A549 (cell line): ENCODE measurements around the gene DST. TPM values are rescaled to one million over a fixed set of nuclear protein-coding genes. Genes with fewer than 3 reads are reported as not detected.

ENCODE experiments used
- ATAC-seq, 2 experiments: fragments of 200-7000 bp in 1 of 2; fragments of >200 bp in 1 of 2; cut with Nextera tagmentation in 1 of 2; cut with Tn5 transposase in 1 of 2; 3 replicates each; pipeline versions ENCODE4 v1.8.0 to v1.9.1; 2018 to 2020; ENCODE audit warnings: mild to moderate bottlenecking in 1 of 2, moderate library complexity in 1 of 2
- CTCF ChIA-PET: fragments of 300-600 bp; sonication (Branson Sonifier 250); formaldehyde crosslinking; extraction: SDS; loops from one replicate; lab custom pipeline; 2021; ENCODE audit warnings: antibody characterized with exemption, inconsistent platforms; lab: Yijun Ruan, JAX
- POLR2A ChIA-PET: fragments of 350-600 bp; formaldehyde crosslinking; extraction: SDS; loops from one replicate; lab custom pipeline; 2021; ENCODE audit warnings: antibody characterized with exemption, inconsistent platforms; lab: Yijun Ruan, JAX
- DNase-seq, 2 experiments: peaks; one replicate each; pipeline versions ENCODE4 v3.0.0 to v3.0.0-alpha.2; 2011 to 2016; ENCODE audit warnings: low read depth in 1 of 2, low spot score in 1 of 2
- FAIRE-seq: peaks from 2 replicates; lab custom pipeline; 2011; peaks lifted over from hg19 to GRCh38; lab: Jason Lieb, UNC
- H3K27ac ChIP-seq, 2 experiments: fragments of >200 bp; sonication (Bioruptor Twin); formaldehyde crosslinking; 3 replicates each; pipeline ENCODE4 v1.5.1; 2016 to 2017
- H3K4me1 ChIP-seq: fragments of >200 bp; sonication (Bioruptor Twin); formaldehyde crosslinking; 3 replicates; pipeline ENCODE4 v1.6.1; 2016
- H3K4me2 ChIP-seq: fragments of >200 bp; sonication (Bioruptor Twin); formaldehyde crosslinking; 3 replicates; pipeline ENCODE4 v1.6.1; 2016
- H3K4me3 ChIP-seq: fragments of >200 bp; sonication (Bioruptor Twin); formaldehyde crosslinking; 3 replicates; pipeline ENCODE4 v1.5.1; 2016
- H3K9me3 ChIP-seq: fragments of >200 bp; sonication (Bioruptor Twin); formaldehyde crosslinking; 3 replicates; pipeline ENCODE4 v1.6.1; 2016
- CEBPB ChIP-seq, 2 experiments: fragments of >200 bp in 1 of 2; sonication (Bioruptor Twin) in 1 of 2; formaldehyde crosslinking in 1 of 2; IDR thresholded peaks; 2 replicates each; pipeline ENCODE4 v1.6.1; 2012 to 2016
- FOSL2 ChIP-seq, 2 experiments: fragments of 450-650 bp in 1 of 2; fragments of >200 bp in 1 of 2; sonication (Bioruptor Twin) in 1 of 2; formaldehyde crosslinking; IDR thresholded peaks; 2 replicates each; pipeline versions ENCODE4 v1.5.0 to v1.6.1; 2016 to 2020; ENCODE audit warnings: mild to moderate bottlenecking in 1 of 2, moderate library complexity in 1 of 2
- JUNB ChIP-seq: fragments of >200 bp; sonication (Bioruptor Twin); formaldehyde crosslinking; IDR thresholded peaks from 2 replicates; pipeline ENCODE4 v1.6.1; 2016
- KDM5A ChIP-seq: fragments of 200-600 bp; sonication (generic); IDR thresholded peaks from 2 replicates; pipeline ENCODE4 v1.6.1; 2016; ENCODE audit warnings: antibody characterized with exemption, mild to moderate bottlenecking
- RAD21 ChIP-seq, 2 experiments: fragments of >200 bp in 1 of 2; sonication (Bioruptor Twin) in 1 of 2; formaldehyde crosslinking in 1 of 2; IDR thresholded peaks in 1 of 2; conservative IDR thresholded peaks in 1 of 2; 2 replicates in 1 of 2; 3 replicates in 1 of 2; pipeline ENCODE4 v1.6.1; 2012 to 2018; ENCODE audit warnings: inconsistent platforms in 1 of 2
- RCOR1 ChIP-seq: fragments of 150-350 bp; IDR thresholded peaks from 2 replicates; pipeline ENCODE4 v1.6.1; 2014; ENCODE audit warnings: antibody characterized with exemption, low read length, low read depth
- RFX5 ChIP-seq: fragments of 450-650 bp; IDR thresholded peaks from 2 replicates; pipeline ENCODE4 v1.7.1; 2014; ENCODE audit warnings: antibody characterized with exemption, mild to moderate bottlenecking, moderate library complexity
- SMC3 ChIP-seq: fragments of >200 bp; sonication (Bioruptor Twin); formaldehyde crosslinking; IDR thresholded peaks from 3 replicates; pipeline ENCODE4 v1.6.1; 2018; ENCODE audit warnings: inconsistent platforms
- ZC3H11A ChIP-seq: fragments of 450-650 bp; IDR thresholded peaks from 2 replicates; pipeline ENCODE4 v1.6.1; 2014; ENCODE audit warnings: antibody characterized with exemption, mild to moderate bottlenecking
- WGBS: methylation state at CpG from one replicate; pipeline ENCODE4 v1.1.6; 2017; ENCODE audit errors: missing lambda C conversion rate; 5-methylcytosine and 5-hydroxymethylcytosine counted together
- polyA plus RNA-seq, 4 experiments: library from polyadenylated mRNA; depleted of rRNA in 3 of 4; stranded (reverse); fragments of >200 nt; fragmentation: RNase III in 1 of 4; extraction: RNeasy Plus Mini Kit Qiagen cat#74134 plus additional on column Dnase treatment in 1 of 4; gene quantifications; 2 replicates in 3 of 4; 3 replicates in 1 of 4; pipeline ENCODE4 v1.2.3, GENCODE V29; 2011 to 2017
- TF ChIP-seq, protein P1 (sequence below): fragments of >200 bp; sonication (Bioruptor Twin); formaldehyde crosslinking; IDR thresholded peaks from 3 replicates; pipeline ENCODE4 v1.5.1; 2016
- TF ChIP-seq, protein P2 (sequence below): fragments of 200-600 bp; sonication (generic); IDR thresholded peaks from 2 replicates; pipeline ENCODE4 v1.6.1; 2016; ENCODE audit warnings: antibody characterized with exemption, mild to moderate bottlenecking, moderate library complexity
- TF ChIP-seq, protein P3 (sequence below): fragments of 150-350 bp; IDR thresholded peaks from 2 replicates; pipeline ENCODE4 v1.6.1; 2014; ENCODE audit warnings: low read depth, mild to moderate bottlenecking, low read length

Gene DST
- polyA plus RNA-seq, 2 of the 4 experiments (the other 2 are of a cell fraction): 32.4 to 99.0 TPM

DNA sequence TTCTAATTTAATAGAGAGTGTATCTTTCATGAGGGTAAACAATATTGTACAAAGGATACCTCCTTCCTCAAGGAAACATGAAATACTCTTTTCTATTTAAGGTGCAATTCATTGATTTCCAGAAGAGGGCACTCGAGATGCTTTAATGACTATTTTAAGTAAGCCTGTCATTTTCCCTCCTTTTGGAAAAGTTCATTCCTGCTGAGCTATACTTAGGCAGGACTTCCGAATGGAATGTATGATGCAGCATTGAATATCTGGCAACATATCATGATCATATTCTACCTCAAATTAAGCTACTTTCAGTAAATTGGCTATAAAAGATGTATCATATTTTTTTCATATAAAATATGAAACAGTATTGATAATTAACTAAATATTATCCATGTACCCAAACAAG lies 5.0 kb downstream of the DST start:
- Histone ChIP-seq H3K4me3 (no peak overlapping the region), H3K9me3 (no peaks in the 10 kb centered on the region), H3K4me2 (peak overlapping the region; percentile 61), H3K27ac (peak overlapping the region in 1 of 2 experiments; percentile 32; a peak in 2 of 6 replicates), H3K4me1 (peaks cover 54% of the 10 kb centered on the region)
- TF ChIP-seq SMC3: peak; percentile 80
- TF ChIP-seq, protein P1, sequence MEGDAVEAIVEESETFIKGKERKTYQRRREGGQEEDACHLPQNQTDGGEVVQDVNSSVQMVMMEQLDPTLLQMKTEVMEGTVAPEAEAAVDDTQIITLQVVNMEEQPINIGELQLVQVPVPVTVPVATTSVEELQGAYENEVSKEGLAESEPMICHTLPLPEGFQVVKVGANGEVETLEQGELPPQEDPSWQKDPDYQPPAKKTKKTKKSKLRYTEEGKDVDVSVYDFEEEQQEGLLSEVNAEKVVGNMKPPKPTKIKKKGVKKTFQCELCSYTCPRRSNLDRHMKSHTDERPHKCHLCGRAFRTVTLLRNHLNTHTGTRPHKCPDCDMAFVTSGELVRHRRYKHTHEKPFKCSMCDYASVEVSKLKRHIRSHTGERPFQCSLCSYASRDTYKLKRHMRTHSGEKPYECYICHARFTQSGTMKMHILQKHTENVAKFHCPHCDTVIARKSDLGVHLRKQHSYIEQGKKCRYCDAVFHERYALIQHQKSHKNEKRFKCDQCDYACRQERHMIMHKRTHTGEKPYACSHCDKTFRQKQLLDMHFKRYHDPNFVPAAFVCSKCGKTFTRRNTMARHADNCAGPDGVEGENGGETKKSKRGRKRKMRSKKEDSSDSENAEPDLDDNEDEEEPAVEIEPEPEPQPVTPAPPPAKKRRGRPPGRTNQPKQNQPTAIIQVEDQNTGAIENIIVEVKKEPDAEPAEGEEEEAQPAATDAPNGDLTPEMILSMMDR: peak; percentile 70
- no peak for TF ChIP-seq RCOR1
- TF ChIP-seq RAD21 (conservative IDR thresholded peaks at IDR 0.05 in 1 of 2, IDR thresholded peaks at IDR 0.05 in 1 of 2): peak; percentile 73 to 81
- TF ChIP-seq ZC3H11A: no peak
- TF ChIP-seq FOSL2 (IDR thresholded peaks at IDR 0.05): no peak
- TF ChIP-seq FOSL2 (CRISPR knock-in tag; IDR thresholded peaks at IDR 0.05): no peak
- 1% methylated on average over 2 of the region's 2 CpGs for WGBS
- CTCF ChIA-PET: interaction anchor here (0.6 to 3.2 kb wide), 27 partner anchors 8 to 230 kb away, joined by 3 to 24 read pairs (median 5); no protein-coding TSS in a partner anchor
- FAIRE-seq: no peak
- POLR2A ChIA-PET: no interaction called here
- peak; percentile 43 to 65; a peak in 3 of 6 replicates for ATAC-seq
- DNase-seq: peak; percentile 9 to 68

DNA sequence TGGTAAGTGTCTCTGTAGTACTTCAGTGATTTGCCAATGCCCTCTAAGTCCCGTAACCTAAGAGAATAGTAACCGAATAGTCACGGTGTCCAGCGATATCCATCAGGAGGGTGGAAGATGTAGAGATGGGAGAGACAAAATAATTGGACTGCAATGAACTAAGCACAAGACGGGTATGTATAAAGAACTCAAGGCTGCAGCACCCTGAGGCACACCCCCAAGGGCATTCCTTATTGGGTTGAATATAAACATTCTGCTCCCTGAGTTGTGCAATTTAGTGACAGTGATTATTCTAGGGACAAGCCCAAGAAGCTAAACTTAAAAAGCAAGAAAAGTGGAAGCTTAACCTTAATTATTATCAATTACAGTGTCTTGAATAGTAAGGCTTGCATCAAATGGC lies 14.6 kb downstream of the DST start:
- Histone ChIP-seq H3K9me3 (no peaks in the 10 kb centered on the region), H3K4me2 (no peak overlapping the region), H3K4me3 (no peak overlapping the region), H3K4me1 (peaks cover 30% of the 10 kb centered on the region), H3K27ac (no peak overlapping the region)
- 92% methylated on average over 5 of the region's 5 CpGs for WGBS
- TF ChIP-seq FOSL2 (IDR thresholded peaks at IDR 0.05): no peak
- no peak for TF ChIP-seq FOSL2 (CRISPR knock-in tag; IDR thresholded peaks at IDR 0.05)
- no peak for TF ChIP-seq RFX5
- TF ChIP-seq, protein P2, sequence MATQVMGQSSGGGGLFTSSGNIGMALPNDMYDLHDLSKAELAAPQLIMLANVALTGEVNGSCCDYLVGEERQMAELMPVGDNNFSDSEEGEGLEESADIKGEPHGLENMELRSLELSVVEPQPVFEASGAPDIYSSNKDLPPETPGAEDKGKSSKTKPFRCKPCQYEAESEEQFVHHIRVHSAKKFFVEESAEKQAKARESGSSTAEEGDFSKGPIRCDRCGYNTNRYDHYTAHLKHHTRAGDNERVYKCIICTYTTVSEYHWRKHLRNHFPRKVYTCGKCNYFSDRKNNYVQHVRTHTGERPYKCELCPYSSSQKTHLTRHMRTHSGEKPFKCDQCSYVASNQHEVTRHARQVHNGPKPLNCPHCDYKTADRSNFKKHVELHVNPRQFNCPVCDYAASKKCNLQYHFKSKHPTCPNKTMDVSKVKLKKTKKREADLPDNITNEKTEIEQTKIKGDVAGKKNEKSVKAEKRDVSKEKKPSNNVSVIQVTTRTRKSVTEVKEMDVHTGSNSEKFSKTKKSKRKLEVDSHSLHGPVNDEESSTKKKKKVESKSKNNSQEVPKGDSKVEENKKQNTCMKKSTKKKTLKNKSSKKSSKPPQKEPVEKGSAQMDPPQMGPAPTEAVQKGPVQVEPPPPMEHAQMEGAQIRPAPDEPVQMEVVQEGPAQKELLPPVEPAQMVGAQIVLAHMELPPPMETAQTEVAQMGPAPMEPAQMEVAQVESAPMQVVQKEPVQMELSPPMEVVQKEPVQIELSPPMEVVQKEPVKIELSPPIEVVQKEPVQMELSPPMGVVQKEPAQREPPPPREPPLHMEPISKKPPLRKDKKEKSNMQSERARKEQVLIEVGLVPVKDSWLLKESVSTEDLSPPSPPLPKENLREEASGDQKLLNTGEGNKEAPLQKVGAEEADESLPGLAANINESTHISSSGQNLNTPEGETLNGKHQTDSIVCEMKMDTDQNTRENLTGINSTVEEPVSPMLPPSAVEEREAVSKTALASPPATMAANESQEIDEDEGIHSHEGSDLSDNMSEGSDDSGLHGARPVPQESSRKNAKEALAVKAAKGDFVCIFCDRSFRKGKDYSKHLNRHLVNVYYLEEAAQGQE: no peak
- FAIRE-seq (no peak), DNase-seq (no peak), ATAC-seq (no peak)
- ChIA-PET CTCF (interaction anchor here (1.4 kb wide), 1 partner anchor 130 kb away, joined by 3 read pairs; no protein-coding TSS in a partner anchor), POLR2A (no interaction called here)

DNA sequence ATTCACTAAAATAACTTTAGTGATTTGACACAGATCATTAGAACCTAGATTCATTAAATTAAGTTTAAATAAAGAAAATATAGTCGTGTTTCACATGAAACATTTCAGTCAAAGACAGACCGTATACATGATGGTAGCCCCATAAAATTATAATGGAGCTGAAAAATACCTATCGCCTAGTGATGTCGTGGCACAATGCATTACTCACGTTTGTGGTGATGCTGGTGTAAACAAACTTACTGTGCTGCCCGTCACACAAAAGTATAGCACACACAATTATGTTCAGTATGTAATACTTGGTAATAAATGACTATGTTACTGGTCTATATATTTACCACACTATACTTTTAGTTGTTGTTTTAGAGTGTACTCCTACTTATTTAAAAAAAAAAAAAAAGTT lies 17.3 kb downstream of the DST start:
- 11% methylated on average over 6 of the region's 6 CpGs for WGBS
- H3K27ac ChIP-seq: peak overlapping the region; percentile 79 to 86
- peaks cover 36% of the 10 kb centered on the region for H3K4me1 ChIP-seq
- H3K4me2 ChIP-seq: peak overlapping the region; percentile 68
- ChIA-PET CTCF (interaction anchor here (2.4 kb wide), 1 partner anchor 12 kb away, joined by 17 read pairs; no protein-coding TSS in a partner anchor), POLR2A (no interaction called here)
- H3K4me3 ChIP-seq: peak overlapping the region; percentile 30; the same call in 2 of the 3 replicates
- FAIRE-seq (no peak), ATAC-seq (peak in 1 of 2 experiments; percentile 24; a peak in 1 of 6 replicates), DNase-seq (peak in 1 of 2 experiments; percentile 31)
- H3K9me3 ChIP-seq: no peaks in the 10 kb centered on the region
- TF ChIP-seq FOSL2 (IDR thresholded peaks at IDR 0.05): no peak
- TF ChIP-seq FOSL2 (CRISPR knock-in tag; IDR thresholded peaks at IDR 0.05): 0 out of 2 replicates have a peak, but pooled peaks have one; percentile 36
- TF ChIP-seq, protein P3, sequence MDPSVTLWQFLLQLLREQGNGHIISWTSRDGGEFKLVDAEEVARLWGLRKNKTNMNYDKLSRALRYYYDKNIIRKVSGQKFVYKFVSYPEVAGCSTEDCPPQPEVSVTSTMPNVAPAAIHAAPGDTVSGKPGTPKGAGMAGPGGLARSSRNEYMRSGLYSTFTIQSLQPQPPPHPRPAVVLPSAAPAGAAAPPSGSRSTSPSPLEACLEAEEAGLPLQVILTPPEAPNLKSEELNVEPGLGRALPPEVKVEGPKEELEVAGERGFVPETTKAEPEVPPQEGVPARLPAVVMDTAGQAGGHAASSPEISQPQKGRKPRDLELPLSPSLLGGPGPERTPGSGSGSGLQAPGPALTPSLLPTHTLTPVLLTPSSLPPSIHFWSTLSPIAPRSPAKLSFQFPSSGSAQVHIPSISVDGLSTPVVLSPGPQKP: no peak

DNA sequence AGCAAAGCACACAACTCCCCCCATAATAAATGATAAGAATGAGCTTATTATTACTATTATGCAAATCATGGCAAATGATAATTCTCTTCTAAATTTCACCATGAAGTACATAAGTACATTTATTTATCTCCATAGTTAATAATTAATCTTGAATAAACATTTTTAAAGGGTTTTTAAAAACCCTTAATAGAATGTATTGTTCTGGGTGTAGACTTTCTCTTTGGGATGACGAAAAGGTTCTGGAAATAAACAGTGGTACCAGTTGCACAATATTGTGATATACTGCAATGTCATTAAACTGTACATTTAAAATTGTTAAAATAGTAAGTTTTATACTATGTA lies 18.0 kb downstream of the DST start:
- Histone ChIP-seq H3K4me1 (peaks cover 36% of the 10 kb centered on the region), H3K4me3 (peak overlapping the region; percentile 30; the same call in 2 of the 3 replicates), H3K4me2 (peak overlapping the region; percentile 68), H3K9me3 (no peaks in the 10 kb centered on the region), H3K27ac (peak overlapping the region; percentile 79 to 86)
- no peak for TF ChIP-seq KDM5A
- TF ChIP-seq JUNB: 0 out of 2 replicates have a peak, but pooled peaks have one; percentile 6
- peak; percentile 82 to 90; a peak in 3 of 4 replicates for TF ChIP-seq CEBPB (IDR thresholded peaks at IDR 0.05)
- FAIRE-seq (no peak), DNase-seq (peak in 1 of 2 experiments; percentile 45), ATAC-seq (peak; percentile 41 to 68; a peak in 5 of 6 replicates)
- CTCF ChIA-PET: no interaction called here
- POLR2A ChIA-PET: no interaction called here
- WGBS: 2% methylated on average over 1 of the region's 1 CpG
